ENCODE data around the gene CFAP45. TPM values are rescaled to one million over a fixed set of nuclear protein-coding genes. Genes with fewer than 3 reads are reported as not detected.
A peak's percentile ranks its signal among the peaks of the same experiment; 100 is the strongest.

The CFAP45 gene
- polyA plus RNA-seq, 6 donors from 2014 or later, result 0.29 to 0.93 (median 0.41) TPM; not detected in 1

- no peak for ATAC-seq (ENCODE audit: low read depth in 2 of 2)
- H3K4me3 Mint-ChIP-seq, result no peak overlapping the region
- no peaks in the 10 kb centered on the region for H3K4me1 Mint-ChIP-seq
- peak overlapping the region in 1 of 6 donors; percentile 83 for H3K27ac Mint-ChIP-seq
- H3K27me3 Mint-ChIP-seq, result peaks cover 0 to 13% (median 0%) of the 10 kb centered on the region in 3 donors
- DNase-seq, result no peak
- H3K9me3 Mint-ChIP-seq, result no peaks in the 10 kb centered on the region
- no peaks in the 10 kb centered on the region for H3K36me3 Mint-ChIP-seq
These were observed 64.0 kb downstream of the CFAP45 start for GRCh38 chr1:159835862-159836525.

GRCh38 chr1:159835356-159835755 lies 64.6 kb downstream of the CFAP45 start:
- no peak for DNase-seq
- no peaks in the 10 kb centered on the region for H3K36me3 Mint-ChIP-seq
- no peaks in the 10 kb centered on the region for H3K4me1 Mint-ChIP-seq
- no peak for ATAC-seq (ENCODE audit: low read depth in 2 of 2)
- peak overlapping the region in 2 of 6 donors; percentile 11 to 83 for H3K27ac Mint-ChIP-seq
- no peaks in the 10 kb centered on the region for H3K9me3 Mint-ChIP-seq
- peaks cover 0 to 13% (median 0%) of the 10 kb centered on the region in 3 donors for H3K27me3 Mint-ChIP-seq
- no peak overlapping the region for H3K4me3 Mint-ChIP-seq

GRCh38 chr1:159832309-159832708 lies 67.7 kb downstream of the CFAP45 start:
- Mint-ChIP-seq H3K36me3 (peaks cover 0 to 3% of the 10 kb centered on the region in 2 donors), H3K4me1 (peaks cover 7 to 12% (median 7%) of the 10 kb centered on the region in 3 donors), H3K9me3 (no peaks in the 10 kb centered on the region), H3K27ac (no peak overlapping the region), H3K4me3 (no peak overlapping the region), H3K27me3 (peaks cover 7 to 17% (median 7%) of the 10 kb centered on the region in 3 donors)
- ATAC-seq (ENCODE audit: low read depth in 2 of 2) (no peak), DNase-seq (no peak)

- peaks cover 0 to 2% (median 0%) of the 10 kb centered on the region in 7 donors for H3K9me3 Mint-ChIP-seq
- no peak overlapping the region for H3K27ac Mint-ChIP-seq
- H3K4me1 Mint-ChIP-seq, result peaks cover 7 to 17% (median 7%) of the 10 kb centered on the region in 3 donors
- peaks cover 0 to 3% of the 10 kb centered on the region in 2 donors for H3K36me3 Mint-ChIP-seq
- DNase-seq, result no peak
- no peak for ATAC-seq (ENCODE audit: low read depth in 2 of 2)
- no peak overlapping the region for H3K4me3 Mint-ChIP-seq
- H3K27me3 Mint-ChIP-seq, result peaks cover 7 to 14% (median 7%) of the 10 kb centered on the region in 3 donors
These were observed 68.4 kb downstream of the CFAP45 start for GRCh38 chr1:159831412-159832141.

GRCh38 chr1:159830722-159831121 lies 69.2 kb downstream of the CFAP45 start:
- DNase-seq (no peak), ATAC-seq (ENCODE audit: low read depth in 2 of 2) (no peak)
- no peak overlapping the region for H3K27ac Mint-ChIP-seq
- peaks cover 7 to 17% (median 9%) of the 10 kb centered on the region in 3 donors for H3K27me3 Mint-ChIP-seq
- peaks cover 7 to 21% (median 14%) of the 10 kb centered on the region in 3 donors for H3K4me1 Mint-ChIP-seq
- peaks cover 0 to 3% of the 10 kb centered on the region in 2 donors for H3K36me3 Mint-ChIP-seq
- peaks cover 0 to 2% (median 0%) of the 10 kb centered on the region in 7 donors for H3K9me3 Mint-ChIP-seq
- H3K4me3 Mint-ChIP-seq, result no peak overlapping the region

GRCh38 chr1:159829822-159830465 lies 70.0 kb downstream of the CFAP45 start:
- no peak for DNase-seq
- peaks cover 7 to 21% (median 14%) of the 10 kb centered on the region in 3 donors for H3K4me1 Mint-ChIP-seq
- no peak overlapping the region for H3K4me3 Mint-ChIP-seq
- no peak for ATAC-seq (ENCODE audit: low read depth in 2 of 2)
- peaks cover 0 to 3% of the 10 kb centered on the region in 2 donors for H3K36me3 Mint-ChIP-seq
- H3K27me3 Mint-ChIP-seq, result peaks cover 14 to 23% (median 16%) of the 10 kb centered on the region in 3 donors
- H3K27ac Mint-ChIP-seq, result peak overlapping the region in 1 of 6 donors; percentile 71
- peaks cover 0 to 2% (median 0%) of the 10 kb centered on the region in 7 donors for H3K9me3 Mint-ChIP-seq

GRCh38 chr1:159829273-159829634 lies 70.7 kb downstream of the CFAP45 start:
- peaks cover 7 to 21% (median 14%) of the 10 kb centered on the region in 3 donors for H3K4me1 Mint-ChIP-seq
- peak overlapping the region in 1 of 6 donors; percentile 12 for H3K27ac Mint-ChIP-seq
- H3K9me3 Mint-ChIP-seq, result peaks cover 0 to 2% (median 0%) of the 10 kb centered on the region in 7 donors
- H3K36me3 Mint-ChIP-seq, result peaks cover 0 to 3% of the 10 kb centered on the region in 2 donors
- no peak for DNase-seq
- peaks cover 21 to 30% (median 21%) of the 10 kb centered on the region in 3 donors for H3K27me3 Mint-ChIP-seq
- peak; percentile 93 to 95 for ATAC-seq (ENCODE audit: low read depth in 2 of 2)
- H3K4me3 Mint-ChIP-seq, result peak overlapping the region in 1 of 8 donors; percentile 54

GRCh38 chr1:159828581-159829272 lies 71.2 kb downstream of the CFAP45 start:
- Mint-ChIP-seq H3K27me3 (peaks cover 23 to 29% (median 26%) of the 10 kb centered on the region in 3 donors), H3K4me3 (peak overlapping the region in 1 of 8 donors; percentile 39), H3K9me3 (peaks cover 0 to 2% (median 0%) of the 10 kb centered on the region in 7 donors), H3K4me1 (peaks cover 7 to 21% (median 14%) of the 10 kb centered on the region in 3 donors), H3K27ac (peak overlapping the region in 1 of 6 donors; percentile 12), H3K36me3 (peaks cover 0 to 3% of the 10 kb centered on the region in 2 donors)
- ATAC-seq (ENCODE audit: low read depth in 2 of 2) (no peak), DNase-seq (no peak)

- Mint-ChIP-seq H3K27ac (no peak overlapping the region), H3K27me3 (peaks cover 23 to 31% (median 28%) of the 10 kb centered on the region in 3 donors), H3K9me3 (peaks cover 0 to 2% (median 0%) of the 10 kb centered on the region in 7 donors), H3K4me3 (no peak overlapping the region), H3K4me1 (peaks cover 7 to 21% (median 14%) of the 10 kb centered on the region in 3 donors), H3K36me3 (peaks cover 0 to 3% of the 10 kb centered on the region in 2 donors)
- ATAC-seq (ENCODE audit: low read depth in 2 of 2) (no peak), DNase-seq (no peak)
These were observed 71.8 kb downstream of the CFAP45 start for GRCh38 chr1:159828176-159828575.

GRCh38 chr1:159827549-159827948 lies 72.4 kb downstream of the CFAP45 start:
- peaks cover 7 to 21% (median 14%) of the 10 kb centered on the region in 3 donors for H3K4me1 Mint-ChIP-seq
- H3K4me3 Mint-ChIP-seq, result peak overlapping the region in 1 of 8 donors; percentile 49

GRCh38 chr1:159827102-159827490 lies 72.9 kb downstream of the CFAP45 start:
- no peak overlapping the region for H3K4me3 Mint-ChIP-seq
- no peak overlapping the region for H3K27ac Mint-ChIP-seq
- peaks cover 23 to 42% (median 38%) of the 10 kb centered on the region in 3 donors for H3K27me3 Mint-ChIP-seq
- H3K36me3 Mint-ChIP-seq, result peaks cover 0 to 3% of the 10 kb centered on the region in 2 donors
- ATAC-seq (ENCODE audit: low read depth in 2 of 2), result no peak
- peaks cover 7 to 21% (median 14%) of the 10 kb centered on the region in 3 donors for H3K4me1 Mint-ChIP-seq
- peaks cover 0 to 2% (median 0%) of the 10 kb centered on the region in 7 donors for H3K9me3 Mint-ChIP-seq
- DNase-seq, result no peak

More at GRCh38 chr1:159827549-159827948, 72.4 kb downstream of the CFAP45 start:
- DNase-seq (no peak), ATAC-seq (ENCODE audit: low read depth in 2 of 2) (no peak)
- H3K27ac Mint-ChIP-seq, result peak overlapping the region in 1 of 6 donors; percentile 5
- H3K27me3 Mint-ChIP-seq, result peaks cover 23 to 38% (median 34%) of the 10 kb centered on the region in 3 donors
- peaks cover 0 to 3% of the 10 kb centered on the region in 2 donors for H3K36me3 Mint-ChIP-seq
- peaks cover 0 to 2% (median 0%) of the 10 kb centered on the region in 7 donors for H3K9me3 Mint-ChIP-seq

- DNase-seq (no peak), ATAC-seq (ENCODE audit: low read depth in 2 of 2) (no peak)
- H3K36me3 Mint-ChIP-seq, result peaks cover 0 to 3% of the 10 kb centered on the region in 2 donors
- H3K4me3 Mint-ChIP-seq, result peak within 1 kb of the TSS in 2 of 8 donors; percentile 37 to 76
- peaks cover 23 to 48% (median 41%) of the 10 kb centered on the region in 3 donors for H3K27me3 Mint-ChIP-seq
- H3K9me3 Mint-ChIP-seq, result peaks cover 0 to 2% (median 0%) of the 10 kb centered on the region in 7 donors
- H3K4me1 Mint-ChIP-seq, result peaks cover 7 to 21% (median 14%) of the 10 kb centered on the region in 3 donors
- H3K27ac Mint-ChIP-seq, result peak within 1 kb of the TSS in 2 of 6 donors; percentile 5 to 24
These were observed 73.4 kb downstream of the CFAP45 start, which contains the start of gene SLAMF8 for GRCh38 chr1:159826441-159827101. Gene SLAMF8 (plus strand): TSS chr1:159826873. CDS start chr1:159826899, 26 bp downstream.
